HUES64 (cell line): ENCODE measurements around the gene KCNQ1.

Experiments
- H3K27ac ChIP-seq: 2 replicates; pipeline ENCODE4 v1.7.0; 2013; ENCODE audit warnings: low read depth, low read length, inconsistent platforms
- H3K27me3 ChIP-seq: 2 replicates; pipeline ENCODE4 v1.6.1; 2013; ENCODE audit warnings: mild to moderate bottlenecking, low read length; ENCODE audit not compliant: insufficient read depth
- H3K36me3 ChIP-seq: 2 replicates; pipeline ENCODE4 v1.6.1; 2013; ENCODE audit warnings: mild to moderate bottlenecking, low read length; ENCODE audit not compliant: insufficient read depth
- H3K4me1 ChIP-seq: 2 replicates; pipeline ENCODE4 v1.6.1; 2013; ENCODE audit warnings: mild to moderate bottlenecking, low read length, moderate library complexity; ENCODE audit not compliant: insufficient read depth
- H3K4me3 ChIP-seq: 2 replicates; pipeline ENCODE4 v1.5.1; 2013; ENCODE audit warnings: mild to moderate bottlenecking, low read length, moderate library complexity
- H3K9ac ChIP-seq: 2 replicates; pipeline ENCODE4 v1.6.1; 2013; ENCODE audit warnings: mild to moderate bottlenecking, low read depth, low read length
- H3K9me3 ChIP-seq: 2 replicates; pipeline ENCODE4 v1.6.1; 2013; ENCODE audit warnings: low read depth, low read length; ENCODE audit not compliant: insufficient read depth
- WGBS: fragments of 150-250, 120-280 bp; methylation state at CpG from one replicate; pipeline ENCODE4 v1.1.7; 2013; ENCODE audit warnings: missing lambda C conversion rate; 5-methylcytosine and 5-hydroxymethylcytosine counted together

The KCNQ1 gene

GRCh38 chr11:2643746-2644145 is 198.9 kb downstream of the KCNQ1 start:
- 94% methylated on average over 3 of the region's 3 CpGs for WGBS
- H3K9ac ChIP-seq, result no peak overlapping the region
- peaks cover 3% of the 10 kb centered on the region; the same call in 1 of the 2 replicates for H3K36me3 ChIP-seq
- no peak overlapping the region for H3K27ac ChIP-seq
- peaks cover 99% of the 10 kb centered on the region for H3K9me3 ChIP-seq
- no peaks in the 10 kb centered on the region for H3K4me1 ChIP-seq
- no peak overlapping the region for H3K4me3 ChIP-seq
- H3K27me3 ChIP-seq, result peaks cover 15% of the 10 kb centered on the region

- Histone ChIP-seq H3K4me3 (no peak overlapping the region; the same call in 1 of the 2 replicates), H3K36me3 (peaks cover 3% of the 10 kb centered on the region; the same call in 1 of the 2 replicates), H3K27me3 (peaks cover 15% of the 10 kb centered on the region), H3K9me3 (peaks cover 100% of the 10 kb centered on the region), H3K4me1 (no peaks in the 10 kb centered on the region), H3K9ac (no peak overlapping the region), H3K27ac (no peak overlapping the region)
- 93% methylated on average over 4 of the region's 4 CpGs for WGBS
Observed at GRCh38 chr11:2644844-2645778, 200.3 kb downstream of the KCNQ1 start.

GRCh38 chr11:2645779-2646118 is 200.9 kb downstream of the KCNQ1 start:
- Histone ChIP-seq H3K4me1 (no peaks in the 10 kb centered on the region), H3K9me3 (peaks cover 100% of the 10 kb centered on the region), H3K4me3 (no peak overlapping the region), H3K9ac (no peak overlapping the region), H3K27ac (no peak overlapping the region), H3K27me3 (peaks cover 18% of the 10 kb centered on the region), H3K36me3 (peaks cover 3% of the 10 kb centered on the region; the same call in 1 of the 2 replicates)
- WGBS, result 73% methylated on average over 1 of the region's 1 CpG

- Histone ChIP-seq H3K27me3 (peaks cover 15% of the 10 kb centered on the region; the same call in 1 of the 2 replicates), H3K4me3 (no peak overlapping the region), H3K4me1 (no peaks in the 10 kb centered on the region), H3K27ac (no peak overlapping the region), H3K36me3 (no peaks in the 10 kb centered on the region), H3K9ac (no peak overlapping the region), H3K9me3 (peaks cover 100% of the 10 kb centered on the region)
- whole genome bisulfite sequencing, result 94% methylated on average over 1 of the region's 1 CpG
Observed at GRCh38 chr11:2647167-2647566, 202.4 kb downstream of the KCNQ1 start.

GRCh38 chr11:2647953-2648352 is 203.1 kb downstream of the KCNQ1 start:
- 96% methylated on average over 6 of the region's 6 CpGs for WGBS
- Histone ChIP-seq H3K27ac (no peak overlapping the region), H3K9me3 (peaks cover 100% of the 10 kb centered on the region), H3K4me3 (no peak overlapping the region), H3K9ac (no peak overlapping the region), H3K4me1 (no peaks in the 10 kb centered on the region), H3K27me3 (peaks cover 15% of the 10 kb centered on the region; the same call in 1 of the 2 replicates), H3K36me3 (no peaks in the 10 kb centered on the region)

- Histone ChIP-seq H3K4me3 (no peak overlapping the region), H3K9me3 (peaks cover 97% of the 10 kb centered on the region), H3K27ac (no peak overlapping the region), H3K36me3 (no peaks in the 10 kb centered on the region), H3K27me3 (peaks cover 5% of the 10 kb centered on the region; the same call in 1 of the 2 replicates), H3K9ac (no peak overlapping the region), H3K4me1 (no peaks in the 10 kb centered on the region)
Observed at GRCh38 chr11:2649400-2649799, 204.6 kb downstream of the KCNQ1 start.

GRCh38 chr11:2649848-2650247 is 205.0 kb downstream of the KCNQ1 start:
- Histone ChIP-seq H3K4me1 (no peaks in the 10 kb centered on the region), H3K27me3 (peaks cover 5% of the 10 kb centered on the region; the same call in 1 of the 2 replicates), H3K9ac (no peak overlapping the region), H3K27ac (no peak overlapping the region), H3K36me3 (no peaks in the 10 kb centered on the region), H3K9me3 (peaks cover 97% of the 10 kb centered on the region), H3K4me3 (no peak overlapping the region)
- 67% methylated on average over 1 of the region's 2 CpGs for WGBS

GRCh38 chr11:2650343-2650867 is 205.6 kb downstream of the KCNQ1 start:
- H3K27me3 ChIP-seq, result peaks cover 5% of the 10 kb centered on the region; the same call in 1 of the 2 replicates
- no peak overlapping the region for H3K4me3 ChIP-seq
- no peaks in the 10 kb centered on the region for H3K4me1 ChIP-seq
- no peak overlapping the region for H3K27ac ChIP-seq
- WGBS, result 100% methylated on average over 2 of the region's 2 CpGs
- no peak overlapping the region for H3K9ac ChIP-seq
- no peaks in the 10 kb centered on the region for H3K36me3 ChIP-seq
- H3K9me3 ChIP-seq, result peaks cover 91% of the 10 kb centered on the region

- Histone ChIP-seq H3K27me3 (0 out of 2 replicates have a peak, but pooled peaks cover 5% of the 10 kb centered on the region), H3K9me3 (peaks cover 90% of the 10 kb centered on the region)
Observed at GRCh38 chr11:2651054-2651617, 206.3 kb downstream of the KCNQ1 start.

GRCh38 chr11:2651826-2652271 is 207.0 kb downstream of the KCNQ1 start:
- H3K36me3 ChIP-seq, result no peaks in the 10 kb centered on the region
- WGBS, result 92% methylated on average over 7 of the region's 7 CpGs
- no peak overlapping the region for H3K27ac ChIP-seq
- H3K4me3 ChIP-seq, result no peak overlapping the region
- H3K9ac ChIP-seq, result no peak overlapping the region
- 0 out of 2 replicates have a peak, but pooled peaks cover 5% of the 10 kb centered on the region for H3K27me3 ChIP-seq
- no peaks in the 10 kb centered on the region for H3K4me1 ChIP-seq
- peaks cover 89% of the 10 kb centered on the region for H3K9me3 ChIP-seq

More at GRCh38 chr11:2651054-2651617, 206.3 kb downstream of the KCNQ1 start:
- Histone ChIP-seq H3K4me1 (no peaks in the 10 kb centered on the region), H3K36me3 (no peaks in the 10 kb centered on the region), H3K4me3 (no peak overlapping the region), H3K27ac (no peak overlapping the region), H3K9ac (no peak overlapping the region)
- WGBS, result 92% methylated on average over 4 of the region's 4 CpGs
